SH-SY5Y (cell line): ENCODE measurements around the gene RAB3C.

Experiments
- GATA2 ChIP-seq: IDR thresholded peaks from 2 replicates; pipeline ENCODE4 v1.6.1; 2011; ENCODE audit warnings: mild to moderate bottlenecking, low read depth, low read length
- GATA3 ChIP-seq: IDR thresholded peaks from 2 replicates; pipeline ENCODE4 v1.6.1; 2011; ENCODE audit warnings: low read depth, mild to moderate bottlenecking, low read length, moderate library complexity

DNA sequence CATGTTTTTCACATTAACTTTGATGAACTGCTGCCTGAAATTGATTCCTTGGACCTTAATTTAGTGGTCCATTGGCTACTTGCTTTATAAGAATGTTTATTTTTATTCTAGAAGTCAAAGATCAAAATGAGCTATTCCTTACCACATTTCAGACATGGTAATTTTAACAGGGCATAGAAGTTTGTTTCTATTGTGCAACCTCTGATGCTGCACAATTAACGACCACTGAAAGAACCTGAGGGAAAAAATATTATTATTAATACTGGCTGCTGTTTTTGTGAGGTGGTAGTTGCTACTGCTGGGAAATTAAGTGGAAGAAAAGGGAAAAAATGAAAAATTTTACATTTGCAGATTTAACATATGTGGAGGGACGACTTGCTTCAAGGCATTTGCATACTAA is 37.9 kb upstream of the RAB3C start:
- TF ChIP-seq GATA3, result no peak
- TF ChIP-seq GATA2, result no peak
